HFFc6 (cell line): ENCODE measurements around the gene AASDHPPT. TPM values are rescaled to one million over a fixed set of nuclear protein-coding genes. Genes with fewer than 3 reads are reported as not detected.

ENCODE experiments used
- DNase-seq: peaks from one replicate; pipeline ENCODE4 v3.0.0-alpha.2; 2018
- H3K27ac Mint-ChIP-seq: 2 replicates; pipeline ENCODE4 v1.8.0; 2020; ENCODE audit warnings: mild to moderate bottlenecking, mixed read lengths
- H3K27me3 Mint-ChIP-seq: 2 replicates; pipeline ENCODE4 v1.8.0; 2021; ENCODE audit warnings: mild to moderate bottlenecking, moderate library complexity, mixed read lengths; ENCODE audit not compliant: insufficient read depth
- H3K36me3 Mint-ChIP-seq: 2 replicates; pipeline ENCODE4 v1.8.0; 2021; ENCODE audit warnings: low read depth, mixed read lengths
- H3K4me1 Mint-ChIP-seq: 2 replicates; pipeline ENCODE4 v1.8.0; 2020; ENCODE audit warnings: low read depth, mixed read lengths
- H3K4me3 Mint-ChIP-seq: 2 replicates; pipeline ENCODE4 v1.8.0; 2020; ENCODE audit warnings: mild to moderate bottlenecking, moderate library complexity, mixed read lengths
- H3K9me3 Mint-ChIP-seq: 2 replicates; pipeline ENCODE4 v1.8.0; 2020; ENCODE audit warnings: mild to moderate bottlenecking, mixed read lengths
- CTCF ChIP-seq: fragments of 200-600 bp; sonication (generic); IDR thresholded peaks from 2 replicates; pipeline ENCODE4 v1.5.0; 2021; ENCODE audit warnings: antibody characterized with exemption, mild to moderate bottlenecking
- total RNA-seq, 6 experiments: library from RNA; stranded (reverse); fragmentation: NEBNext Ultra II Directional; extraction: Animal tissue kit (Norgen Biotek cat#: 25700); gene quantifications; 2 replicates in 1 of 6; 3 replicates in 5 of 6; pipeline ENCODE4 v1.2.3, GENCODE V29; 2021

AASDHPPT gene
- total RNA-seq, 6 experiments from 2014 or later, result 37.5 to 49.1 (median 41.0) TPM

- Mint-ChIP-seq H3K9me3 (no peaks in the 10 kb centered on the region), H3K36me3 (peaks cover 10% of the 10 kb centered on the region), H3K27ac (peak overlapping the region; percentile 92), H3K27me3 (no peaks in the 10 kb centered on the region), H3K4me3 (peak overlapping the region; percentile 93), H3K4me1 (peaks cover 38% of the 10 kb centered on the region)
- no peak for DNase-seq
- no peak for TF ChIP-seq CTCF
Observed at GRCh38 chr11:106076171-106076918, 1.1 kb upstream of the AASDHPPT start.

- peak; percentile 99 for DNase-seq
- TF ChIP-seq CTCF, result peak; percentile 63
- Mint-ChIP-seq H3K4me3 (peak within 1 kb of the TSS; percentile 93), H3K4me1 (peaks cover 41% of the 10 kb centered on the region), H3K9me3 (no peaks in the 10 kb centered on the region), H3K27ac (peak within 1 kb of the TSS; percentile 92), H3K27me3 (no peaks in the 10 kb centered on the region), H3K36me3 (peaks cover 13% of the 10 kb centered on the region)
Observed at GRCh38 chr11:106076919-106077608, 398 bp upstream of the AASDHPPT start, which contains the start of gene KBTBD3. Gene KBTBD3, minus strand, starts transcription at chr11:106077347. Its CDS starts 18,250 bp downstream, at chr11:106059097.

- H3K27me3 Mint-ChIP-seq, result no peaks in the 10 kb centered on the region
- DNase-seq, result no peak
- peak overlapping the region; percentile 27; the same call in 1 of the 2 replicates for H3K27ac Mint-ChIP-seq
- TF ChIP-seq CTCF, result no peak
- no peak overlapping the region for H3K4me3 Mint-ChIP-seq
- H3K36me3 Mint-ChIP-seq, result peaks cover 16% of the 10 kb centered on the region
- H3K4me1 Mint-ChIP-seq, result peaks cover 47% of the 10 kb centered on the region
- no peaks in the 10 kb centered on the region for H3K9me3 Mint-ChIP-seq
Observed at GRCh38 chr11:106082096-106082495, 4.6 kb downstream of the AASDHPPT start.

GRCh38 chr11:106086135-106086534 lies 8.7 kb downstream of the AASDHPPT start:
- peaks cover 8% of the 10 kb centered on the region for H3K36me3 Mint-ChIP-seq
- H3K9me3 Mint-ChIP-seq, result no peaks in the 10 kb centered on the region
- H3K27ac Mint-ChIP-seq, result peak overlapping the region; percentile 12
- DNase-seq, result no peak
- H3K27me3 Mint-ChIP-seq, result no peaks in the 10 kb centered on the region
- no peak for TF ChIP-seq CTCF
- no peak overlapping the region for H3K4me3 Mint-ChIP-seq
- H3K4me1 Mint-ChIP-seq, result peaks cover 49% of the 10 kb centered on the region

GRCh38 chr11:106086850-106087249 lies 9.4 kb downstream of the AASDHPPT start:
- H3K4me3 Mint-ChIP-seq, result no peak overlapping the region
- no peaks in the 10 kb centered on the region for H3K27me3 Mint-ChIP-seq
- peaks cover 52% of the 10 kb centered on the region for H3K4me1 Mint-ChIP-seq
- peak overlapping the region; percentile 12 for H3K27ac Mint-ChIP-seq
- no peak for DNase-seq
- TF ChIP-seq CTCF, result no peak
- H3K9me3 Mint-ChIP-seq, result no peaks in the 10 kb centered on the region
- peaks cover 14% of the 10 kb centered on the region for H3K36me3 Mint-ChIP-seq
